Ovary (tissue), 3 donors: ENCODE measurements around the gene CDSN.

Source experiments
- EP300 ChIP-seq: sonication (generic); formaldehyde crosslinking; IDR thresholded peaks from one replicate; pipeline ENCODE4 v1.6.1; 2017; ENCODE audit warnings: antibody characterized with exemption
- POLR2A ChIP-seq: fragments of 450-650 bp; IDR thresholded peaks from one replicate; pipeline ENCODE4 v1.6.1; 2017; ENCODE audit warnings: antibody characterized with exemption, mild to moderate bottlenecking, moderate library complexity
- TF ChIP-seq, protein P1 (sequence below), 3 donors: fragments of 450-650 bp in 2 of 3; fragments of 200-600 bp in 1 of 3; IDR thresholded peaks; one replicate each; pipeline versions ENCODE4 v1.5.1 to v1.8.0; 2016 to 2022; ENCODE audit warnings: antibody characterized with exemption in 3 of 3, mild to moderate bottlenecking in 1 of 3
- donor health status: DM: no; HTN: no; CAD: no.

DNA sequence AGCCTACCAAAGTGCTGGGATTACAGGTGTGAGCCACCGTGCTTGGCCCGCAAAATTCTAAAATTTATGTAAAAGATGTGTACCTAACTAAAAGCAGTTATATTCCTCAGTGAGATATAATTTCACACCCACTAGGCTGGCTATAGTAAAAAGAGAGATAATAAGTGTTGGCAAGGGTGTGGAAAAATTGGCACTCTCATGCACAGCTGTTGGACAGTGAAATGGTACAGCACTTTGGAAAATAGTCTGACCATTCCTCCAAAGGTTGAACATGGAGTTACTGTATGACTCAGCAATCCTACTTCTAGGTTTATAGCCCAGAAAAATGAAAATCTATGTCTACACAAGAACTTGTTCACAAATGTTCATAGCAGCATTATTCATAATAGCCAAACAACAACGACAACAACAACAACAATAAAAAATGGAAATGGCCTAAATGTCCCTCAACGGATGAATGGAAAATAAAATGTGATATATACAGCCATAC lies 21.8 kb downstream of the CDSN start:
- TF ChIP-seq EP300: no peak
- TF ChIP-seq, protein P1, sequence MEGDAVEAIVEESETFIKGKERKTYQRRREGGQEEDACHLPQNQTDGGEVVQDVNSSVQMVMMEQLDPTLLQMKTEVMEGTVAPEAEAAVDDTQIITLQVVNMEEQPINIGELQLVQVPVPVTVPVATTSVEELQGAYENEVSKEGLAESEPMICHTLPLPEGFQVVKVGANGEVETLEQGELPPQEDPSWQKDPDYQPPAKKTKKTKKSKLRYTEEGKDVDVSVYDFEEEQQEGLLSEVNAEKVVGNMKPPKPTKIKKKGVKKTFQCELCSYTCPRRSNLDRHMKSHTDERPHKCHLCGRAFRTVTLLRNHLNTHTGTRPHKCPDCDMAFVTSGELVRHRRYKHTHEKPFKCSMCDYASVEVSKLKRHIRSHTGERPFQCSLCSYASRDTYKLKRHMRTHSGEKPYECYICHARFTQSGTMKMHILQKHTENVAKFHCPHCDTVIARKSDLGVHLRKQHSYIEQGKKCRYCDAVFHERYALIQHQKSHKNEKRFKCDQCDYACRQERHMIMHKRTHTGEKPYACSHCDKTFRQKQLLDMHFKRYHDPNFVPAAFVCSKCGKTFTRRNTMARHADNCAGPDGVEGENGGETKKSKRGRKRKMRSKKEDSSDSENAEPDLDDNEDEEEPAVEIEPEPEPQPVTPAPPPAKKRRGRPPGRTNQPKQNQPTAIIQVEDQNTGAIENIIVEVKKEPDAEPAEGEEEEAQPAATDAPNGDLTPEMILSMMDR (IDR thresholded peaks at IDR 0.05): no peak
- no peak for TF ChIP-seq POLR2A
